Muscle of leg (tissue), 11 donors: ENCODE measurements around the gene RPS6KA2. TPM values are rescaled to one million over a fixed set of nuclear protein-coding genes. Genes with fewer than 3 reads are reported as not detected.
A peak's percentile ranks its signal among the peaks of the same experiment; 100 is the strongest.

Source experiments
- DNase-seq: peaks from one replicate; pipeline ENCODE4 v3.0.0; 2013
- H3K27ac ChIP-seq: one replicate; pipeline ENCODE4 v1.5.1; 2013; ENCODE audit warnings: mild to moderate bottlenecking, low read length, control low read depth
- H3K27me3 ChIP-seq: one replicate; pipeline ENCODE4 v1.6.1; 2013; ENCODE audit warnings: low read length; ENCODE audit not compliant: control insufficient read depth, insufficient read depth
- H3K36me3 ChIP-seq: one replicate; pipeline ENCODE4 v1.6.1; 2013; ENCODE audit warnings: low read length; ENCODE audit not compliant: control insufficient read depth, insufficient read depth
- H3K4me1 ChIP-seq: one replicate; pipeline ENCODE4 v1.6.1; 2013; ENCODE audit warnings: low read length; ENCODE audit not compliant: control insufficient read depth, insufficient read depth
- H3K4me3 ChIP-seq: one replicate; pipeline ENCODE4 v1.5.1; 2013; ENCODE audit warnings: low read length, control low read depth
- H3K9me3 ChIP-seq: replicated peaks from 2 replicates; pipeline ENCODE4 v1.6.1; 2013; ENCODE audit warnings: low read depth, low read length; ENCODE audit not compliant: control insufficient read depth
- WGBS: methylation state at CpG from one replicate; pipeline ENCODE4 v1.1.5; 2013; ENCODE audit warnings: missing lambda C conversion rate; ENCODE audit not compliant: insufficient coverage; 5-methylcytosine and 5-hydroxymethylcytosine counted together
- polyA plus RNA-seq, 8 donors: library from polyadenylated mRNA; unstranded; fragments of 120-200 nt; gene quantifications; one replicate each; pipeline versions ENCODE4 v1.2.1 to v1.2.3, GENCODE V29; 2013; ENCODE audit warnings: inconsistent platforms in 1 of 8, low replicate concordance in 1 of 8; ENCODE audit not compliant: insufficient read length in 8 of 8, insufficient read depth in 1 of 8
- total RNA-seq: library from RNA; stranded (reverse); fragments of 120-200 nt; gene quantifications from one replicate; pipeline ENCODE4 v1.2.4, GENCODE V29; 2013

RPS6KA2 gene
- total and polyA plus RNA-seq, 9 donors = 15.4 to 29.2 (median 24.6) TPM

- Histone ChIP-seq H3K4me1 (peaks cover 3% of the 10 kb centered on the region), H3K36me3 (peaks cover 48% of the 10 kb centered on the region), H3K9me3 (no peaks in the 10 kb centered on the region), H3K27me3 (no peaks in the 10 kb centered on the region), H3K27ac (no peak overlapping the region), H3K4me3 (no peak overlapping the region)
- DNase-seq = no peak
- 77% methylated on average over 23 of the region's 32 CpGs for WGBS
Measured at GRCh38 chr6:166497087-166497899, 129.8 kb downstream of the RPS6KA2 start.

- no peaks in the 10 kb centered on the region for H3K9me3 ChIP-seq
- no peak overlapping the region for H3K4me3 ChIP-seq
- peaks cover 3% of the 10 kb centered on the region for H3K4me1 ChIP-seq
- no peak overlapping the region for H3K27ac ChIP-seq
- H3K27me3 ChIP-seq = no peaks in the 10 kb centered on the region
- WGBS = no CpG with 5 or more reads among the region's 2 CpGs
- no peak for DNase-seq
- peaks cover 47% of the 10 kb centered on the region for H3K36me3 ChIP-seq
Measured at GRCh38 chr6:166496460-166496859, 130.6 kb downstream of the RPS6KA2 start.

GRCh38 chr6:166495487-166496314 is 131.3 kb downstream of the RPS6KA2 start:
- Histone ChIP-seq H3K27me3 (no peaks in the 10 kb centered on the region), H3K9me3 (no peaks in the 10 kb centered on the region), H3K36me3 (peaks cover 41% of the 10 kb centered on the region), H3K4me1 (peaks cover 10% of the 10 kb centered on the region), H3K4me3 (no peak overlapping the region), H3K27ac (no peak overlapping the region)
- 90% methylated on average over 15 of the region's 20 CpGs for WGBS
- DNase-seq = no peak

GRCh38 chr6:166494757-166495486 is 132.1 kb downstream of the RPS6KA2 start:
- Histone ChIP-seq H3K9me3 (no peaks in the 10 kb centered on the region), H3K27ac (no peak overlapping the region), H3K4me1 (peaks cover 12% of the 10 kb centered on the region), H3K4me3 (no peak overlapping the region), H3K36me3 (peaks cover 41% of the 10 kb centered on the region), H3K27me3 (no peaks in the 10 kb centered on the region)
- peak; percentile 45 for DNase-seq
- WGBS = 77% methylated on average over 27 of the region's 31 CpGs

GRCh38 chr6:166494101-166494441 is 133.0 kb downstream of the RPS6KA2 start:
- 94% methylated on average over 8 of the region's 9 CpGs for WGBS
- H3K4me3 ChIP-seq = no peak overlapping the region
- DNase-seq = no peak
- no peaks in the 10 kb centered on the region for H3K9me3 ChIP-seq
- peaks cover 41% of the 10 kb centered on the region for H3K36me3 ChIP-seq
- H3K27ac ChIP-seq = no peak overlapping the region
- H3K27me3 ChIP-seq = no peaks in the 10 kb centered on the region
- peaks cover 16% of the 10 kb centered on the region for H3K4me1 ChIP-seq

GRCh38 chr6:166493427-166494100 is 133.5 kb downstream of the RPS6KA2 start:
- Histone ChIP-seq H3K36me3 (peaks cover 37% of the 10 kb centered on the region), H3K4me1 (peaks cover 19% of the 10 kb centered on the region), H3K4me3 (no peak overlapping the region), H3K27me3 (no peaks in the 10 kb centered on the region), H3K27ac (no peak overlapping the region), H3K9me3 (no peaks in the 10 kb centered on the region)
- no peak for DNase-seq
- 92% methylated on average over 20 of the region's 21 CpGs for WGBS

- H3K36me3 ChIP-seq = peaks cover 30% of the 10 kb centered on the region
Measured at GRCh38 chr6:166492092-166492741, 134.8 kb downstream of the RPS6KA2 start.

GRCh38 chr6:166490671-166491500 is 136.2 kb downstream of the RPS6KA2 start:
- Histone ChIP-seq H3K27ac (no peak overlapping the region), H3K9me3 (no peaks in the 10 kb centered on the region), H3K36me3 (peaks cover 35% of the 10 kb centered on the region), H3K4me1 (peaks cover 23% of the 10 kb centered on the region), H3K4me3 (no peak overlapping the region), H3K27me3 (no peaks in the 10 kb centered on the region)
- 86% methylated on average over 11 of the region's 18 CpGs for WGBS
- peak; percentile 39 for DNase-seq

More at GRCh38 chr6:166492092-166492741, 134.8 kb downstream of the RPS6KA2 start:
- H3K27ac ChIP-seq = no peak overlapping the region
- no peaks in the 10 kb centered on the region for H3K9me3 ChIP-seq
- peaks cover 23% of the 10 kb centered on the region for H3K4me1 ChIP-seq
- no CpG with 5 or more reads among the region's 5 CpGs for WGBS
- H3K27me3 ChIP-seq = no peaks in the 10 kb centered on the region
- no peak overlapping the region for H3K4me3 ChIP-seq
- no peak for DNase-seq
